Bone marrow (tissue), 2 donors: ENCODE results near the gene AMH.
"Not testable (repeated sequence)": the region's sequence is repeated elsewhere in the genome, so short reads cannot be mapped to it uniquely, and the experiment has no call there.

Experiments used
- DNase-seq, 2 donors: peaks; one replicate each; lab custom pipeline; 2025; lab: John Stamatoyannopoulos, UW

The AMH gene

DNA sequence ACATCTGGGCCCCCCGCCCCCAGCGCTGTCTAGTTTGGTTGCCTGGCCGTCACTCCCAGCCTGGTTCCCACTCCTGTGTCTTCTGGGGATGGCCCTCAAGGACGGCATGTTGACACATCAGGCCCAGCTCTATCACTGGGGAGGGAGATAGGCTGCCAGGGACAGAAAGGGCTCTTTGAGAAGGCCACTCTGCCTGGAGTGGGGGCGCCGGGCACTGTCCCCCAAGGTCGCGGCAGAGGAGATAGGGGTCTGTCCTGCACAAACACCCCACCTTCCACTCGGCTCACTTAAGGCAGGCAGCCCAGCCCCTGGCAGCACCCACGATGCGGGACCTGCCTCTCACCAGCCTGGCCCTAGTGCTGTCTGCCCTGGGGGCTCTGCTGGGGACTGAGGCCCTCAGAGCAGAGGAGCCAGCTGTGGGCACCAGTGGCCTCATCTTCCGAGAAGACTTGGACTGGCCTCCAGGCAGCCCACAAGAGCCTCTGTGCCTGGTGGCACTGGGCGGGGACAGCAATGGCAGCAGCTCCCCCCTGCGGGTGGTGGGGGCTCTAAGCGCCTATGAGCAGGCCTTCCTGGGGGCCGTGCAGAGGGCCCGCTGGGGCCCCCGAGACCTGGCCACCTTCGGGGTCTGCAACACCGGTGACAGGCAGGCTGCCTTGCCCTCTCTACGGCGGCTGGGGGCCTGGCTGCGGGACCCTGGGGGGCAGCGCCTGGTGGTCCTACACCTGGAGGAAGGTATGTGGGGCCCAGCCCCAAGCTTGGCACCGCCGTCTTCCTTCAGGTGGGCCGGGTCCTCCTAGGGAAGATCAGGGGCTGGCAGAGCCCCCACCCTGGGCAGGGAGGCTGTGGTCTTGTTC lies at the start of gene AMH:
Gene AMH (plus strand): TSS at position 314 of the 857 bp plus-strand sequence. CDS start 10 bp downstream, at position 324.
- DNase-seq = no peak

DNA sequence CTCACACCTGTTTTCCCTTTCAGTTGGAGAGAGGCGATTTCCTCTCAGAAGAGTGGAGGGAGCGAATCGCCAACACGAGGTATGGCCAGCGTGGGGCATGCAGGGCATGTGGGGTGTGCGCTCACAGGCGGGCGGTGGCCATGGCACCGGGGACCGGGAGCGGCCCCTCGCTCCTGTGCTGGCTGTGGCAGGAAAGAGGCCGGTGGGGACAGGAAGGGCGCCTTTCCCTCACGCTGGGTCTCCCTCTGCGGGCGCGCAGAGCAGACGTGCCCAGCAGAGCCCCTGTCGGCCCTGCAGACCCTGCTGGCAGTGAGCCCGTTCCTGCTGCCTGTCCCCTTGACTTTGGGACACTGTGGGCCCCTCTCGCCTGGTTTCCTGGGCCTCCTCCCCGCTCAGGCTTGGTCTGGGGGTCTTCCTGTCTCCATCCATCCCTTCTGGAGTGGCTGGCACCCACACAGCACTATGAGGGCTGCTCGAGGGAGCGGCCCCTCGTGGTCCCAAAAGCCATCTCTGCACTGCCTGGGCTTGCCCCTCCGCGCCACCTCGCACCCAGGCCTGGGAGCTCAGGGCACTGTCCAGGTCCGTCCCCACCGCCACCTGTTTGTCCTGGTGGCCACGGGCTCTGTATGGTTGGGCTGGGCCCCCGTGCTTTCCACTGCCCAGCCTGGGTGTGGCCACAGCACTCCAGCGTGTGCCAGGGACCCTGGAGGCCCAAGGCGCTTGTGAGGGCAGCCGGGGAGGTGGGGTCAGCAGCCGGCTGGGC lies 49.1 kb upstream of the AMH start:
- DNase-seq = no peak

DNA sequence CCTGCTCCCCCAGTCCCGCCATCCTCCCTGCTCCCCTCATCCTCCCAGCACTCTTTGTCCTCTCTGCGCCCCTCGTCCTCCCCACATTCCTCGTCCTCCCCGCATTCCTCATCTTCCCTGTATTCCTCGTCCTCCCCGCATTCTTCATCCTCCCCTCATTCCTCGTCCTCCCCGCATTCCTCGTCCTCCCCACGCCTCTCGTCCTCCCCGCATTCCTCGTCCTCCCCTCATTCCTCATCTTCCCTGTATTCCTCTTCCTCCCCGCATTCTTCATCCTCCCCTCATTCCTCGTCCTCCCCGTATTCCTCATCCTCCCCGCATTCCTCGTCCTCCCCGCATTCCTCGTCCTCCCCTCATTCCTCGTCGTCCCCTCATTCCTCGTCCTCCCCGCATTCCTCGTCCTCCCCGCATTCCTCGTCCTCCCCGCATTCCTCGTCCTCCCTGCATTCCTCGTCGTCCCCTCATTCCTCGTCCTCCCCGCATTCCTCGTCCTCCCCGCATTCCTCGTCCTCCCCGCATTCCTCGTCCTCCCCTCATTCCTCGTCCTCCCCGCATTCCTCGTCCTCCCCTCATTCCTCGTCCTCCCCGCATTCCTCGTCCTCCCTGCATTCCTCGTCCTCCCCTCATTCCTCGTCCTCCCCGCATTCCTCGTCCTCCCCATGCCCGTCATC lies 48.4 kb upstream of the AMH start:
- DNase-seq = not testable (repeated sequence)

DNA sequence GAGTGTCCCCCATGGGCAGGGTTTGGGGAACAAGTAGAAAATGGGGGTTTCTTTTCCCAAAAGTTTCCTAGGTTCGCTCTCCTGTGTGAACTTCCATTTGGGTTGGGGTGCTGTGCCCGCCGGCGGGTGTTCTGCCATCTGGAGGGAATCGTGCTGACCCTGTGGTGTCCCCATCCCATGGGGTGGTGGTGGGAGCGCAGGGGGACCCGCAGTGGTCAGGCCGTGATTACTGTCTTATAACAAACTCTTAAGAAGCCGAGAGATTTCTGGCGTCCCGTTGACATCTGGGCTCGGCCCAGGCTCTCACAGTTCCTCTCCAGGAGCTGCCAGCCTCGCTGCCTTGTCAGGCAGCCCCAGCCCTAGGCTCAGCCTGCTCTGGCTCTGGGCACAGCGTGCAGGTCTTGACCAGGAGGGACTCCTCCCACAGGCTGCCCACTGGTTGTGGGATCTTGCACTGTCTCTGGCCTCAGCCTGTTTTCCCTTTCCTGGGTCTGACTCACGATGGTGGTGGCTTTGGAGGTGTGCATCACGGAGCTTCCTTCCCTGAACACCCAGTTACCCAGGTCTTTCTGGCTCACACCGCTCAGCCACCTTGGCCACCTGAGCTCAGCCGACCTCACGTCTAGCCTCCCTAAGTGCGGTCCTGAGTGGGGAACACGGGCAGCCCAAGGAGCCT lies 47.5 kb upstream of the AMH start:
- DNase-seq = no peak

DNA sequence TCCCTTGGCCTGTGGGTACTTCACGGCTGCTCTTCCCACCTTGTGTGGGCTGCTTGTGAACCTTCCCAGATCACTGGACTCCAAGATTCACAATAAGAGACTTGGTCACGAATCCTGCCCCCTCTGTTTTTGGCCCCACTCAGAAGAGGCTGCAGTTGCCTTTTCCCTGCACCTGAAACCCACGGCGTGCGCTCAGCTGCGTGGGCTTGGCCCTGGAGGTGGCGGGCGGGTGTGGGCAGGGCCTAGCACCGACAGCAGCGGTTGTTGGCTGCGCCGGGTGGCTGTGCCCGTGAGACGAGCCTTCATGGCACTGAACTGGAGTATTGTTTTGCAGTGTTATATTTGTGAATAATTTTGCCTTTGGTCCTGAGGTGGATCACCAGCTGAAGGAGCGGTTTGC lies 46.8 kb upstream of the AMH start:
- DNase-seq = no peak

DNA sequence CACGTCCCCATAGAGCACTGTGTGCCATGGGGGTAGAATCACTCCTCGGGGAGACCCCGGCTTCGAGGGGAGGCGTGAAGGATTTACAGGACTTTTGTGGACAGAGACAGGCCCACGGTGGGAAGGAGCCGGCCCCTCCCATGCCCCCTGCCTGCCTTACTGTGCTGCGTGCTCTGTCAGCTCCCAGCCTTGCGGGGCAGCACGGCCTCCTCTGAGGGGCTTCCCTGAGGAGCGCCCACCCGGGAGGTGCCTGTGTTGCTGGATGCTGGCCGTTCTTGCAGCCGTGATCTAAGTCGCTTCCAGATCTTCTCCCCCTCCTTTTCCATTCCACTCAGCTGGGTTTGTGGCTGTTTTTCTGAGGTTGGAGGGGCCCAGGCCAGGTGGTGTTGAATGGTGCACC lies 42.1 kb upstream of the AMH start:
- no peak for DNase-seq

DNA sequence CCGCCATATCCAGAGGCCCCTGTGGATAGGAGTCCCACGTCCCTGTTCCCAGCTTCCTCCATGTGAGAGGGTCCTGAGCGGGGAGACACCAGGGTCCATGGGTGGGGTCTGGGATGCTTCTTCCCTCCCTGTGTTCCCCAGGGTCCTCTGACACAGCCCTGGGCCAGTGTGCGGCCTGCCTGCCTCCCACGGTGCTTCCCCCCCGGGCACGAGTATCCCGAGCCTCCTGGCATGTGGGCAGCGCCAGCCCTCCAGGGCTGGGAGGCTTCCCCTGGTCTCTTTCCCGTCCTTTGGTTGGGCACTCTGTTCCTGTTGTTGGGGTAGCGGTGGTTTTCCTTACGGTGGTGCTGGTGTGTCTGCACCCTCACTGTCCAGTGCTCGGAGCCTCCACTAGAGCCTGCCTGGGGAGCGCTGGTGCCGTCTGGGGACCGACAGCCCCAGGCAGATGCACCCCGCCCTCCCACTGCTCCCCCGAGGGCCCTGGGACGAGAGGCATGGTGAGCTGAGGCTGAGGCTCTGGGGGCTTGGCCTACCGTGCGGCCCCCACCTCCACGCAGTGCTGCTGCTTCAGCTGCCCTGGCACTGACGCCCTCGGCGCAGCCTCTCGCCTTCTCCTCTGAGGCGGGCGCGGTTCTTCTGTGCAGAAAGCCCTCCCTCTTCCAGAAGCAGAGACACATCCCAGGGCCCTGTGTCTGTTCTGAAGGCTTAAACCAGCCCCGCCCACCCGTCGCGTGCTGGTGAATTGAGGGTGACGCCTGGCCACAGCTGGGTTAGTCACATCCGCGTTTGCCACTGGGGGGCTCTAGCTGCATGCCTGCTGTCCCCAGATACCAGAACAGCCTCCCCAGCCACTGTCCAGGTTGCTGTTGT lies 40.9 kb upstream of the AMH start:
- no peak for DNase-seq

DNA sequence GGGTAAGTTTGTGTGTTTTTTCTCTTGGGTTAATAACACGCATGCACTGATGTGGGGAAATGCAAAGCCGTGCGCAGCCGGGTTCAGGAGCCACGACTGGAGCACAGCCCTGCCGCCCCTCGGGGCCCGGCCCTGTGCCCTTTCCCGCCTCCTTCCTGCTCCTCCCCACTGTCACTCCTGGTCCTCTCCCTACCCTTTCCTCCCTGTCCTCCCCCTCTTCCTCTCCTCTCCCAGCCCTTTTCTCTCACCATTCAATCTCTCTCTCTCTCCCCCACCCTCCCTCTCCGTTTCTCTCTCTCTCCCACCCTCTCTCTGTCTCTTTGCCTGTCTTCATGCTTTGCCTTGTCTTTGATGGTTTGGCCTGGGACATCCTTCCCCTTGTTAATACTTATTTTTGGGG lies 40.1 kb upstream of the AMH start:
- DNase-seq = no peak

DNA sequence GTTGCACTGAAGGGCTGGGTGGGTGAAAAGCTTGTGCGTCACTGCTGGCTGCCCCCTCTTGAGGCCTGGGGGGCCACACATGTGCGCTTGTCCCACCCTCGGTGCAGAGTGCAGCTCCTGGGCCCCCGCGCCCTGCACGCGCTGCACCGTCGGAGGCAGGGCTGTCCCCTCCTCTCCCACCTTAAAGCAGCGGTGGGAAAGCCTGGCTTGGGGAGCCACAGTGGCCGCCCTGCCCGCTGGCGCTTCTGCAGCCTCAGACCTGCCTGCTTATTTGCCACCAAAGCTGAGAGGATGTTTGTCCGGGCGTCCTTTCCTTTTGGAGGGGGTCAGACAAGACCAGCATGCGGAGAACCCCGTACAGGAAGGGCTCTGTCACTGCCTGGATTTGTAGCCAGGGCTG lies 39.7 kb upstream of the AMH start:
- DNase-seq = no peak

DNA sequence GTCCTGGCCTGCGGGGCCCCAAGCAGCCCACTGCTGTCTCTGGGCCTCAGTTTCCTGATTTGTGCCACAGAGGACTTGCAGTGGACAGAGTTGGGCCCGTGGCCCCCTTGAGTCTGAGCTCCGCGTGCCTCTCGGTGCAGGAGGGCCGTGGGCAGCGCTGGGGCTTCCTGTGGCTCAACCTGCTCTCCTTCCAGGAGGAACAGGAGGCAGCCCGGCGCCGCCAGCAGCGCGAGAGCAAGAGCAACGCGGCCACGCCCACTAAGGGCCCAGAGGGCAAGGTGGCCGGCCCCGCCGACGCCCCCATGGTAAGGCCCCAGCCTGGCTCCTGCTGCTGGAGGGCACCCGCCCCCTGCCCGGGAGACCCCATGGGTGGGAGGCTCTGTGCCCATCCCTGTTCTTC lies 38.9 kb upstream of the AMH start:
- DNase-seq = no peak

DNA sequence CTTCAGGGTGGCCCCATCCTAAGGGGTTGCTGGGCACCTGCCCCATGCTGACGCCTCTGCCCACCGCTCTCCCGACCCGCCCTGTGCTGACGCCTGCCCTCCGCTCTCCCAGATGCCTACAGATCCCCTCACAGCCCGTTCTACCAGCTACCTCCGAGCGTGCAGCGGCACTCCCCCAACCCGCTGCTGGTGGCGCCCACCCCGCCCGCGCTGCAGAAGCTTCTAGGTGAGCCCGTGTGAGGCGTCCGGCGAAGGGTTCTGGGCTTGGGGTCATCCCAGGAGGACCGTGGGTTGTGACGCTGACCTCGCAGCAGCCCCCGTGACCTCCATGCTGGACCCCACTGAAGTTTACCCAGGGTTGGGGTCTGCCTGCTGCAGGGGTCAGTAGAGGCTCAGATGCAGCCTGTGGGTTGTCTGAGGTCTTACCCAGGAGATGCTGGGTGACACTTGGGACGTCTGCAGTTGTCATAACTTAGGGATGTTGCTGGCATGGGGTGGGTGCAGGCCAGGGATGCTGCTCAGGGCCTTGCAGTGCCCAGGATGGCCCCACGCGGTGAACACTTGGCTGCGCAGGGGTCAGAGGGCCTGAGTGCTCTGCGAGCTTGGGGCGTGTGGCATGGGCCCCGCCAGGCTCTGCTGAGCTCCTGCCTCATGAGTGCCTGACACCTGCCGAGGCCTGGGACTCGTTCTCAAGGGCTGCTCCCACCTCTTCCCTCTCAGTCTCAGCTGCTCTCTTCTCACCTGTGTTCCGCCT lies 38.0 kb upstream of the AMH start:
- DNase-seq = no peak

DNA sequence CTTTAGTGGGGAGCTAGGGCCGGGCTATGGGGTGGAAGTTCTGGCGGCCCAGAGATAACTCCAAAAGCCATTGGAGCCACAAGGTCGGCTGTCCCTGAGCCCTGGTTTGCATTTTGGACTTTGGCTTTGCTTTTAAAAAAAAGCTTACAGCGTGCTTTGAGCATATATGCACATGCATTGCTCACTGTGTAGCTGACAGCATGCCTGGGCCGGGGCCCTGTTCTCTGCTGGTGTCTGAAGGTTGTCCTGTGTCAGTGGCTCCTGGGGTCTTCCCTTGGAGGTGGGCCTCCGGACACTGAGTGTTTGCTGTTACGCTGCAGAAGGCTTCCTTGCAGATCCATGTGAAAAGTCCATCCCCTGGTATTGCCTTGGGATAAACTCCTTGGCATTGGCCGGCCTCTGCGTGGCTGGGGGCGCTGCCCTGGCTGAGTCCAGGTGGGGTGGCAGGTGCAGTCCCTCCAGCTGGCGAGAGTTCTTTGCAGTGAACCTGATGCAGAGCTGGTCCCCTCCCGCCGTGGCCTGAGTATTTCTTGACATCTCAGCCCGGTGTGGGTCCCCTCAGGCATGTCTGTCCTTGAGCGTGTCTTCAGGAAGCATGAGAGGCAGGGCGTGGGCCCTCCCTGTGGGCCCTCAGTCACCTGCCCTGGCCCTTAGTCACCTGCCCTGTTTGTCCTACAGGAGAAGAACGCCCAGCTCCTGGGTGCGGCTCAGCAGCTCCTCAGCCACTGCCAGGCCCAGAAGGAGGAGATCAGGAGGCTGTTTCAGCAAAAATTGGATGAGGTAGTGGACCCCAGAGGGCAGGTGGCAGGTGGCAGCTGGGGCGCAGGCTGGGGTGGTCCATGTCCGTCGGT lies 36.0 kb upstream of the AMH start:
- no peak for DNase-seq

DNA sequence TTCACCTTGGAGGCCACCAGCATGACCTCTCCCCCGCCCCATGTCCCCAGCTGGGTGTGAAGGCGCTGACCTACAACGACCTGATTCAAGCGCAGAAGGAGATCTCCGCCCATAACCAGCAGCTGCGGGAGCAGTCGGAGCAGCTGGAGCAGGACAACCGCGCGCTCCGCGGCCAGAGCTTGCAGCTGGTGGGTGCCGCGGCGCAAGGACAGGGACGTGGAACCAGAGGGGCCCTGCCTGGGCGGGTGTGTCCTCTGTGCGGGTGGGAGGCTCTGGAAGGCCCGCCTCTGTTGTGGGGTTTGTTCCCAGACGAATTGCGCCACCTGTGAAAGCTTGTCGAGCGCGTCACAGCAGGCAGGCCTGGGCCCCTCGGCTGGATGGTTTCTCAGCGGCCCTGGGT lies 35.3 kb upstream of the AMH start:
- no peak for DNase-seq

DNA sequence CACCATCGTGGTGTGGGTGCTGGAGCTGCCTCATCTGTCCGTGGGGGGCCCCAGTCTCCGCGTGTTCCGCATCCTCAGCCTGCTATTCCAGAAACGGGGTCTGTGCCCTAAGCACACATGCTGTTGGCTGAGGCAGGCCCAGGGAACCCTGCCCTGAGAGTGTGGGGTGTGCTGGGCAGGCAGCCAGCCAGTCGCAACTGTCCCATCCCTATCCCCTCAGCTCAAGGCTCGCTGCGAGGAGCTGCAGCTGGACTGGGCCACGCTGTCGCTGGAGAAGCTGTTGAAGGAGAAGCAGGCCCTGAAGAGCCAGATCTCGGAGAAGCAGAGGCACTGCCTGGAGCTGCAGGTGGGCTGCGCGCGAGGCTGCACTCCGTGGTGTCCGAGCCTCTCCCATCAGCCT lies 34.9 kb upstream of the AMH start:
- no peak for DNase-seq

DNA sequence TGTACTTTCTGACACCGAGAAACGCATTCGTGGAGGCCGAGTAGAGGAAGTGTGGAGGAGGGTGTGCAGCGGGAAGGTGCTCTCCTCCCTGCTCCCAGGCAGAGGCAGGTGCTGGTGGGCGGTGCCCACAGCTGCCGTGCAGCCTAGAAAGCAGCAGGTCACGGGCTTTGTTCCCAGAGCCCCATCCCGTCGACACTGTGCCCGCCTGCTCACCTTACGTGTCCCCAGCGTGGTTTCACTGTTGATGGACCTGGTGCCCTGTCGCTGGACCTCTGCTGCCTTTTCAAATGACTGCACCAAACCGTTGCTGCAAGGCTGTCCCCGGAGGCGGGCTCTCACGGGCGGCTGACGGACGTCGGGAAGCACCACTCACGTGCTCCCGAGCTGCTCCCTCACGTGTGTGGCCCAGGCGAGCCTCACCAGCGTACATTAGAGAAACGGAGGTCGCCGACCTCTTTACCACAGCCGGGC lies 33.8 kb upstream of the AMH start:
- DNase-seq = no peak

DNA sequence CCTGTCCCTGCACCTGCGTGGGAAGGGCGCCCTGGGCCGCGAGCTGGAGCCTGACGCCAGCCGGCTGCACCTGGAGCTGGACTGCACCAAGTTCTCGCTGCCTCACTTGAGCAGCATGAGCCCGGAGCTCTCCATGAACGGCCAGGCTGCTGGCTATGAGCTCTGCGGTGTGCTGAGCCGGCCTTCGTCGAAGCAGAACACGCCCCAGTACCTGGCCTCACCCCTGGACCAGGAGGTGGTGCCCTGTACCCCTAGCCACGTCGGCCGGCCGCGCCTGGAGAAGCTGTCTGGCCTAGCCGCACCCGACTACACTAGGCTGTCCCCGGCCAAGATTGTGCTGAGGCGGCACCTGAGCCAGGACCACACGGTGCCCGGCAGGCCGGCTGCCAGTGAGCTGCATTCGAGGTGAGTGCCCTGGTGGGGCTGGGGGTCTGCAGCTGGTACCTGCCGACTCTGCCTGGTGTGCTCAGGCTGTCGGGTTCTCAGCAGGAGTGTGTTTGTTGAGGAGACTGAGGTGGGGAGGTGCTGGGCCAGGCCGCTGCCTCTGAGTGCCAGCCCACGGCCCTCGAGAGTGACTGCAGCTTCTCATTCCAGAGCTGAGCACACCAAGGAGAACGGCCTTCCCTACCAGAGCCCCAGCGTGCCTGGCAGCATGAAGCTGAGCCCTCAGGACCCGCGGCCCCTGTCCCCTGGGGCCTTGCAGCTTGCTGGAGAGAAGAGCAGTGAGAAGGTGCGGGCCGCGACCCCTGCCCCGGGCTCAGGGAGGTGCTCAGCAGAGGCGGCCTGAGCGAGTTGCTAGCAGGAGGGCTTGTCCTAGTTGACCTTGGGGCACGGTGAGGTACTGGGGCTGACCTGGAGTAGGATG lies 32.5 kb upstream of the AMH start:
- DNase-seq = no peak

DNA sequence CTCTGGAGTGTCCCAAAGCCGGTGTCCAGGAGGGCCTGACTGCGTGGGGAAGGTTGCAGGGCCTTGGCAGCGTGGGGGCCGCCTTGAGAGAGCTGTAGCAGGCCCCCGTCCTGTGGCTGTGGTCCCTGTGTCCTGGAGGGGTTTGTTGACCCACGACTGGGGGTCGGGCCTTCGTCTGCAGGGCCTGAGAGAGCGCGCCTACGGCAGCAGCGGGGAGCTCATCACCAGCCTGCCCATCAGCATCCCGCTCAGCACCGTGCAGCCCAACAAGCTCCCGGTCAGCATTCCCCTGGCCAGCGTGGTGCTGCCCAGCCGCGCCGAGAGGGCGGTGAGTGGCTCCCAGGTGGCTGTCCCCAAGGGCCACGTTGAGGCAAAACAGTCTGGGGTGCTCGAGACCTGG lies 31.5 kb upstream of the AMH start:
- DNase-seq = no peak

DNA sequence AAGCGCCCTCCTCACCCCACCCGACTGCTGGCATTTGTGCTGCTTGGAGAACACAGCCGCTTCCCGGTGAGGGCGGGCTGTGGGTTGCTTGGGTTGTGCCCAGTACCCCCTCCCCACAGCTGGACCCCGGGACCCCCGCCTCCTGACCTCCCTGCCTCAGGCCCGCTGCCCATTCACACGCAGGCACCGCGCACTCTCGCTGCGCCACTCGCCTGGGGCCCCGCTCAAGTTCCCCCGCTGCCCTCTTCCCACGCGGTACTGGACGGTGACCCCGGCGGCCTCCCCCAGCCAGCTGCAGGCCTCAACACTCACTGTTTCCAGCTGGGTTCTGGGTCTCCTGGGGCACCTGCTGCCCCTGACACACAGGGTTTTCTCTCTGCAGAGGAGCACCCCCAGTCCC lies 29.4 kb upstream of the AMH start:
- no peak for DNase-seq
